ENCODE results near the gene CCDC80. TPM values are rescaled to one million over a fixed set of nuclear protein-coding genes. Genes with fewer than 3 reads are reported as not detected.

Gene CCDC80
- total and polyA plus RNA-seq, 9 of the 15 experiments (the other 6 are each of a cell fraction or from before 2014, with no cell fraction given), result 0.17 to 2.0 (median 1.1) TPM

- Histone ChIP-seq H2AFZ (ENCODE audit: low read depth, low read length) (peak overlapping the region; percentile 100), H3K79me2 (ENCODE audit: control insufficient read depth, insufficient read depth, low read length) (peaks cover 47% of the 10 kb centered on the region), H3K4me1 (replicated peaks in 1 of 2; ENCODE audit: control insufficient read depth in 2 of 2, insufficient read depth in 2 of 2, low read length in 2 of 2) (peaks cover 0 to 5% of the 10 kb centered on the region in 2 experiments; a peak in 3 of 5 replicates), H3K4me3 (peak overlapping the region; percentile 77), H3K27ac (ENCODE audit: extremely low read depth, low read depth, low read length) (peak overlapping the region; percentile 98), H3K27me3 (ENCODE audit: control insufficient read depth in 2 of 2, insufficient read depth in 2 of 2, low read length in 2 of 2) (no peaks in the 10 kb centered on the region), H4K20me1 (replicated peaks; ENCODE audit: control insufficient read depth, insufficient read depth, low read length) (no peaks in the 10 kb centered on the region), H3K9ac (ENCODE audit: insufficient read depth in 1 of 2, low read depth in 2 of 2, low read length in 2 of 2) (peak overlapping the region; percentile 83 to 96), H3K36me3 (ENCODE audit: control insufficient read depth, insufficient read depth, low read length) (peaks cover 17% of the 10 kb centered on the region; the same call in 1 of the 3 replicates), H3K9me3 (replicated peaks; ENCODE audit: control insufficient read depth, insufficient read depth, low read depth, low read length) (no peaks in the 10 kb centered on the region), H3K9me1 (ENCODE audit: control insufficient read depth, insufficient read depth, low read length) (no peaks in the 10 kb centered on the region), H3K4me2 (ENCODE audit: insufficient read depth, low read length) (peak overlapping the region; percentile 95)
- ChIA-PET POLR2A (no interaction called here), CTCF (ENCODE audit: low intra/inter-chr PET ratio) (no interaction called here)
- in situ Hi-C loops (cut with MboI), result no loop called here
- no TSS peak for BruUV-seq (replicated peaks)
- DNase-seq (ENCODE audit: extremely low read depth in 1 of 4, low spot score in 3 of 4) (peak in 1 of 4 experiments; percentile 59), FAIRE-seq (no peak), ATAC-seq (peak; percentile 64)
- intact Hi-C loops (cut with micrococcal nuclease), result no loop called here
- WGBS (ENCODE audit: insufficient coverage, low coverage, missing lambda C conversion rate), result 0% methylated on average over 16 of the region's 29 CpGs
- TF ChIP-seq NR2C2 (CRISPR knock-in tag; IDR thresholded peaks at IDR 0.05) (no peak), NR2C2 (tag; IDR thresholded peaks at IDR 0.05) (peak; percentile 43; the same call in 1 of the 2 replicates), NKRF (IDR thresholded peaks at IDR 0.05; ENCODE audit: borderline replicate concordance) (0 out of 2 replicates have a peak, but pooled peaks have one; percentile 11), ZFX (CRISPR knock-in tag; IDR thresholded peaks at IDR 0.05) (0 out of 2 replicates have a peak, but pooled peaks have one; percentile 12), DACH1 (IDR thresholded peaks at IDR 0.05; ENCODE audit: partially characterized antibody) (peak; percentile 8), SNIP1 (IDR thresholded peaks at IDR 0.05; ENCODE audit: low read depth) (no peak), PCBP1 (IDR thresholded peaks at IDR 0.05; ENCODE audit: low read depth, low read length, poor library complexity, severe bottlenecking) (peak; percentile 30), HMGN3 (IDR thresholded peaks at IDR 0.05; ENCODE audit: borderline replicate concordance, extremely low read depth, insufficient read length, low read depth, low read length) (peak; percentile 38), TSHZ1 (CRISPR knock-in tag; IDR thresholded peaks at IDR 0.05) (no peak), SAP30 (IDR thresholded peaks at IDR 0.05; ENCODE audit: borderline replicate concordance, insufficient read depth, low read depth, low read length, poor library complexity, severe bottlenecking) (peak; percentile 76), NCOA6 (IDR thresholded peaks at IDR 0.05) (peak; percentile 97), ZNF408 (CRISPR knock-in tag; IDR thresholded peaks at IDR 0.05; ENCODE audit: low read depth) (no peak), ESRRB (CRISPR knock-in tag; IDR thresholded peaks at IDR 0.05; ENCODE audit: borderline replicate concordance) (no peak), POLR3A (IDR thresholded peaks at IDR 0.05; ENCODE audit: borderline replicate concordance, extremely low read depth, insufficient read depth, insufficient read length) (no peak), SNAPC5 (CRISPR knock-in tag; IDR thresholded peaks at IDR 0.05) (no peak), EP300 (IDR thresholded peaks at IDR 0.05; ENCODE audit: low read length) (no peak), ATF1 (CRISPR knock-in tag; IDR thresholded peaks at IDR 0.05) (no peak), ATF1 (tag; IDR thresholded peaks at IDR 0.05) (0 out of 2 replicates have a peak, but pooled peaks have one; percentile 5)
These were observed 79.5 kb downstream of the CCDC80 start for GRCh38 chr3:112561484-112561733.

Data from K562 (cell line).